HFFc6 (cell line): ENCODE results near the gene SUPT7L. TPM values are rescaled to one million over a fixed set of nuclear protein-coding genes. Genes with fewer than 3 reads are reported as not detected.

Experiments
- DNase-seq: peaks from one replicate; pipeline ENCODE4 v3.0.0-alpha.2; 2018
- H3K27ac Mint-ChIP-seq: 2 replicates; pipeline ENCODE4 v1.8.0; 2020; ENCODE audit warnings: mild to moderate bottlenecking, mixed read lengths
- H3K27me3 Mint-ChIP-seq: 2 replicates; pipeline ENCODE4 v1.8.0; 2021; ENCODE audit warnings: mild to moderate bottlenecking, moderate library complexity, mixed read lengths; ENCODE audit not compliant: insufficient read depth
- H3K36me3 Mint-ChIP-seq: 2 replicates; pipeline ENCODE4 v1.8.0; 2021; ENCODE audit warnings: low read depth, mixed read lengths
- H3K4me1 Mint-ChIP-seq: 2 replicates; pipeline ENCODE4 v1.8.0; 2020; ENCODE audit warnings: low read depth, mixed read lengths
- H3K4me3 Mint-ChIP-seq: 2 replicates; pipeline ENCODE4 v1.8.0; 2020; ENCODE audit warnings: mild to moderate bottlenecking, moderate library complexity, mixed read lengths
- H3K9me3 Mint-ChIP-seq: 2 replicates; pipeline ENCODE4 v1.8.0; 2020; ENCODE audit warnings: mild to moderate bottlenecking, mixed read lengths
- CTCF ChIP-seq: fragments of 200-600 bp; sonication (generic); IDR thresholded peaks from 2 replicates; pipeline ENCODE4 v1.5.0; 2021; ENCODE audit warnings: antibody characterized with exemption, mild to moderate bottlenecking
- total RNA-seq, 6 experiments: library from RNA; stranded (reverse); fragmentation: NEBNext Ultra II Directional; extraction: Animal tissue kit (Norgen Biotek cat#: 25700); gene quantifications; 2 replicates in 1 of 6; 3 replicates in 5 of 6; pipeline ENCODE4 v1.2.3, GENCODE V29; 2021

SUPT7L gene
- total RNA-seq, 6 experiments from 2014 or later = 22.7 to 26.4 (median 24.2) TPM

- no peaks in the 10 kb centered on the region for H3K27me3 Mint-ChIP-seq
- no peaks in the 10 kb centered on the region for H3K9me3 Mint-ChIP-seq
- TF ChIP-seq CTCF = no peak
- H3K27ac Mint-ChIP-seq = peak overlapping the region; percentile 86
- DNase-seq = peak; percentile 80
- peak overlapping the region; percentile 28; the same call in 1 of the 2 replicates for H3K4me3 Mint-ChIP-seq
- H3K4me1 Mint-ChIP-seq = peaks cover 28% of the 10 kb centered on the region
- peaks cover 39% of the 10 kb centered on the region for H3K36me3 Mint-ChIP-seq
Observed at GRCh38 chr2:27606611-27607010, 56.8 kb downstream of the SUPT7L start.

Other genes starting within 250 kb of the SUPT7L start
- 100 to 1,000 TPM; 101 to 110 (median 108) TPM for gene NRBP1, start 235.0 kb downstream of the SUPT7L start, total RNA-seq
- gene KRTCAP3, start 221.2 kb downstream of the SUPT7L start, total RNA-seq = 1 to 10 TPM in 2 of 6 experiments, under 1 TPM in 4; 0.34 to 1.3 (median 0.65) TPM
- 10 to 100 TPM in 5 of 6 experiments, 1 to 10 TPM in 1; 9.8 to 15.2 (median 13.2) TPM for gene IFT172, start 173.9 kb downstream of the SUPT7L start, total RNA-seq
- 1 to 10 TPM; 3.1 to 6.9 (median 5.4) TPM for gene FNDC4, start 168.4 kb downstream of the SUPT7L start, total RNA-seq
- not detected for gene GCKR, start 166.8 kb downstream of the SUPT7L start, total RNA-seq
- gene ZNF512, start 80.6 kb downstream of the SUPT7L start, total RNA-seq = 10 to 100 TPM; 20.1 to 28.3 (median 26.7) TPM
- 1 to 10 TPM in 2 of 6 experiments, under 1 TPM in 4; 0.52 to 1.2 (median 0.97) TPM for gene CCDC121, start 34.6 kb downstream of the SUPT7L start, total RNA-seq
- 10 to 100 TPM; 33.2 to 44.2 (median 39.8) TPM for gene GPN1, start 34.6 kb downstream of the SUPT7L start, total RNA-seq
- gene SLC4A1AP, start 275 bp upstream of the SUPT7L start, total RNA-seq = 10 to 100 TPM; 23.0 to 27.1 (median 24.5) TPM
- 100 to 1,000 TPM; 106 to 151 (median 128) TPM for gene MRPL33, start 108.1 kb upstream of the SUPT7L start, total RNA-seq
- gene RBKS, start 226.8 kb upstream of the SUPT7L start, total RNA-seq = 1 to 10 TPM; 1.8 to 3.1 (median 2.7) TPM
- 10 to 100 TPM; 30.8 to 46.6 (median 41.2) TPM for gene BABAM2, start 227.1 kb upstream of the SUPT7L start, total RNA-seq